HTERT RPE-1 (cell line): ENCODE data around the gene HNRNPAB.

Experiments used
- in situ Hi-C: fragments of 300-500 bp; cut with MboI; formaldehyde crosslinking; loops from 4 replicates; pipeline ENCODE4 v1.14.3; 2020; ENCODE audit warnings: low sequenced_read_pairs

Gene HNRNPAB

DNA sequence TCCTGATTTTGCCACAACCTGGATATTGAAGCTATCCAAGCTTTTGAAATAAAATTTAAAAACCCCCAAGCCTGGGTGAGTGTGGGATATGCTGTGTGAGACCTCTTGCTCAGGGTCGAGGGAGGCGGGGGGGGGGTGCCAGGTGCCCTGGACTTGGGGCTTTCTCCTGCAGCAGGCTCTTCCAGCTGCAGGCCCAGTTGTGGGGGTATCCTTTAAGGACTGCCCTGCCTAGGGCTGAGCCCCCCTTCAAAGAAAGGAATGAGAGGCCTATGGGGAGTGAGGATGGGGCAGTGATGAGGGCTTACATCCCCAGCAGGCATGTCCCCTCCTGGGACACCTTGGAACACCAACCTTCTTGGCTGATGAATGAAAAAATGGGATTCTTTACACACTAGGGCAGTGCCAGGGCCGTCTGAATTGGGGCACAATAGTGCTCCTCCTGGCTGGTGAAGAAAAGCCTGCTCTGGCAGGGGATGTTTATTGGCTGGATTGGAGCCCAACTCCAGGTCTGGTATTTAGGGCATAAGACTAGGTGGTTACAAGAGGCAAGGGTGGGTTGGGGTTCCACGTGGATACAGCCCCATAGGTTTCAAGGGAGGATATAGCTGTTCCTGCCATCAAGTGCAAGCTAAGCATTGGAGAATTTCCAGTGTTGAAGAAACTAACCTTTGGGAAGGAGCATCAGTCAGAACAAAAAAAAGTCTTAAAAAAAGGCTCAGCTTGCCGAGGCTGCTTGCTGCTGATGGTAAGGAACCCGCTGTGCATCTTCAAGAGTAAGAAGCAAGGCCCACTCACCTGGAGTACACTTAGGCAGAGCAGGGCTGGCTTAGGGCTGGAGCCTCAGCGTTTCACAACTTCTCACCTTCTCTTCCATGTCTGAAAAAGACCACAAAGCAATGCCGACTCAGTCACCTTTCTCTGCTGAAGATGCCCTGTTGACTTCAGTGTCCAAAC, 7.0 kb downstream of the HNRNPAB start:
- in situ Hi-C loops, result no loop called here

DNA sequence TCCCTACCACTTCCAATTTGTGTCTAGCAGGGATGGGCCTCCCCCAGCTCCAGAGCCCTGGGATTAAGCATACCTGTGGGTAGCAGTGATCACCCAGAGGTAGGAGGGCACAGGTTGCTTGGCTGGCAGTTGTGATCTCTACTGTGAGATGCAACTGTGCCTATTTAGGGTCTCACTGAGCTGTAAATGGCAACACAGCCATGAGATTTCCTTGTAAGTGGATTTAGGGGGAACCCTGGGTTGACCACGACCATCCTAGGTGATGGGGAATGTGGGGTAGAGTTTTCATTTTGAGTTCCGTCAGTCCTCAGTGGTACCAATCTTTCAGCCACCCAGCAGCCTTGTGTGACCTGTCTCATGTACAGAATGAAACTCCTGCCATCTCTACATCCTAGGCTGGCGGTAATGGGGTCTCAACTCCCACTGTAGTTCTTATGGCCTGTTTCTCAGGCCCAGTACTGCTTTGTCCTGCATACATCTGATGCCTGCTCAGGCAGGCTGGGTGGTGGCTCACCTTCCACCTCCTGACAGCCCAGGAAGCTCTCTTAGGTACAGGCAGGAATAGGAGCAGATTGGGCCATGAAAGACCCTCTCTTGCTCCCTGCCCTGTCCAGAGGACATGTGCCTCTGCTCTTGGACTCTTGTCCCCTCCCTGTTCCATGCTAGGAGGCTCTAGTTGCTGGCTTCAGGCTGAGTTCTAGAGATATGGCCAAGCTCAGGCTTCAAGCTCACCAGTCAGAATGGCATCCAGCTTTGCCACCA, 8.1 kb downstream of the HNRNPAB start:
- in situ Hi-C loops, result no loop called here

- in situ Hi-C loops, result no loop called here
These were observed 8.7 kb downstream of the HNRNPAB start for GRCh38 chr5:178213003-178213461.

DNA sequence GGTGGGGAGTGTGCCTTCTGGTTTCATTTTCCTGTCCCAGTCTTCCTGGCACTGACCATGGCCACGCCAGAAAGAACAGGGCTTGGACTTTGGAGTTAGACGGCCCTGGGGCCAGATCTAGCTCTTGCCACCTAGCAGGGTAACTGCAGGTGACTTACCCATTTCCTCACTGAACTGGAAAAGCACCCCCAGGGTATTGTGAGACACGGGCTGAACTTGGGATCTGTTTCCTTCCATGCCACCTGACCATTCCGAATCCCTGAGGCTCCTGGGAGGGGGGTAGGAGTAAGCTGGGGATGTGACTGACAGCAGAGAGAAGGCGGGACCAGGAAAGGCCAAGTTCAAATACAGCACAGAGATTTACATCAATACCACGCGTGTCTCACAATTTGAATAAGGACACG, 9.4 kb downstream of the HNRNPAB start:
- in situ Hi-C loops, result no loop called here

DNA sequence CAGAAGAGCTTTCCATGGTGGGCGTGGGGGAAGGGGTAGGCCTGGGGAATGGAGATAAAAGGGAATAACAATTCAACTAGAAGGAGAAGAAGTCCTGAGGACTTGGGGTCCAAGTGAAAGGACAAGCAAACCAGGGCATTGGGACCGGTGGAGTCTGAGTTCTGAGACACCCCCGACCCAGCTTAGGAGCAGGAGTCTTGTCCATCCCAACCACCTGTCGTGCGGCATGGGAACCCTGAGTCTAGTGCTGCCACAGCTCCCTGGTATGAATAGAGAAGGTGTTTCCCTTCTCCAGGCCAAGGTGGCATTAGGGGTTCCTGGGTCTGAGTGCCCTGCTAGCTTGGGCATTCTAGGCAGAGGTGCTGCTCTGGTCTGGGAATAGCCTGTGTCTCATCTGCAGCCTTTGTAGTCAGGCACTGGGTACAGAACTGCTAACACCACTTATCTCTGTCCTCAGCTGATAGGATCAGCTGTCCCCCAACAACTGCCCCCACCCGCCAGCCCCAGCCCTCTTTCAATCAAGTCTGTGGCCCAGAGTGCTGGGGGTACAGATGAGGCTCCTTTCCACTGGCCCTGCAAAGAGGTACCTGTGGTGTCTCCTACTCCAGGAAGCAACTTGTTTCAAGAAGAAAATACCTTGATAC, 9.9 kb downstream of the HNRNPAB start:
- in situ Hi-C loops, result no loop called here

GRCh38 chr5:178215280-178216002, 11.1 kb downstream of the HNRNPAB start:
- in situ Hi-C loops, result no loop called here

DNA sequence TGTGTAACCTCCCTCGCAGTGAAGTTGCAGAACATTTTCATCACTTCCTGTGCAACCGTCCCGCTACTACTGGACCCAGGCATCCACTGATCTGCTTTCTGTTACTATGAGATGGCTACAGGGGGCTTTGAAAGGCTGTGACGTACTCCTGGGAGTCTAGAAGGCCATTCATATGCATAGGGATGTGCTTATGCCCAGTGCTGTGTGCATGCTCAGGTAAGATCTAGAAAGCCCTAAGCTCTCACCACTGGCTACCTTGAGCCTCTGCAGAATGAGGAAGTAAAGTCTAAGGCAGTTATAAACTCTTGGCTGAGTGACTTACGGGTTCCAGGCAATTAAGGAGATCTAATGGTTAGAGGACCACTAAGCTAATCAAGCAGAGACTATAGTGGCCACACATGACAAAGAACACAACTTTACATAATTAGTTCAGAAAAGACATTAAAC, 11.8 kb downstream of the HNRNPAB start:
- in situ Hi-C loops, result no loop called here

GRCh38 chr5:178216779-178217178, 12.4 kb downstream of the HNRNPAB start:
- in situ Hi-C loops, result no loop called here

DNA sequence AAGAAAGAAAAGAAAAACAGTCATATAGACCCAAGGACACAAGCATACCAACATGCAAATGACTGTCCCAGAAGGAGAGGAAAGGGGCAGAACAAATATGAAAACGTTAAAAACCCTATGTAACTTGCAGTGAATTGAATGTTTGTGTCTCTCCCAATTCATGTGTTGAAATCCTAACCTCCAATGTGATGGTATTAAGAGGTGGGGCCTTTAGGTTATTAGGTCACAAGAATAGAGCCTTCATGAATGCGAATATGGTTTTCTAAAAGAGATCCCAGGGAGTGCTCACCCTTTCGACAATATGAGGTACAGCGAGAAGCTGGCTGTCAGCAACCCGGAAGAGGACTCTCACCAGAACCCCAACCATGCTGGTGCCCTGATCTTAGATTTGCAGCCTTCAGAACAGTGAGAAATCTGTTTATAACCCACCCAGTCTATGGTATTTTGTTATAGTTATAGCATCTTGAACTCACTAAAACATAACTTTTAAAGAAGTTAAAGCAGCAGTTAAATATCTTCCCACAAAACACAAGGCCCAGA, 14.0 kb downstream of the HNRNPAB start:
- in situ Hi-C loops, result no loop called here

GRCh38 chr5:178218827-178219226, 14.5 kb downstream of the HNRNPAB start:
- in situ Hi-C loops, result no loop called here

DNA sequence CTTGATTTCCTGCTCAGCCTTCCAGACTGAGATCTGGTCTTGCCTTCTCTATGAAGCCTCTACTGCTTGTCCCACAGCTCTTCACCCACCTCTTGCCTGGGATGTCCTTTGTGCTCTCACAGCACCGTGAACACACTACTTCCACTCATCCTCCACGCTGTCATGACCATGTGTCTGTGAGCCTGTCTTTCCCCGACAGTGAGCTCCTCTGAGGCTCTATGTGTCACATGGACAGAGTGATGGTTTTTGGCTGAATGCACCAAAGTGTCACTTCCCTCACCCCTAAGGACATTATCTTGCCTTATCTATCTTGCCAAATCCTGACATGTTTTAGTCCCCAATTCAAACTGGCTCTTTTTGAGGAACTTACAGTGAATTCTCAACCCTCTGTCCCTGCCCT, 16.9 kb downstream of the HNRNPAB start:
- in situ Hi-C loops, result no loop called here

DNA sequence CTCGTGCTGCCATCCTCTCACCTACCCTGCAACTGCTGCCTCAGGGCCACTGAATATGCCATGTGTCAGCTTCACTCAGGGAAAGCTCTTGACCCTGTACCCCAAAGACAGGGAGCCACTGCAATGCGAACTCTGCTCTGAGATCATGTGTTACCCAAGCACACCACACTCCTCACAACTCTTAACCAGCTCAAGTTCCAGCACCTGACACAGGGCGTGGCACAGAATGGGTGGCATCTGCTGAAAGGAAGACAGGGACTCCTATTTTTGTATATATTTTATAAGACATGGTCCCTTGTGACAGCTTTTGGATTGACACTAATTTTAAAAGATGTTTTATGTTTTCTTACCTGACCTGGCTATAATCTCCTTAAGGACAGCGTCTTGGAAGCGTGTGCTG, 17.5 kb downstream of the HNRNPAB start:
- in situ Hi-C loops, result no loop called here

GRCh38 chr5:178222292-178222691, 18.0 kb downstream of the HNRNPAB start:
- in situ Hi-C loops, result no loop called here

DNA sequence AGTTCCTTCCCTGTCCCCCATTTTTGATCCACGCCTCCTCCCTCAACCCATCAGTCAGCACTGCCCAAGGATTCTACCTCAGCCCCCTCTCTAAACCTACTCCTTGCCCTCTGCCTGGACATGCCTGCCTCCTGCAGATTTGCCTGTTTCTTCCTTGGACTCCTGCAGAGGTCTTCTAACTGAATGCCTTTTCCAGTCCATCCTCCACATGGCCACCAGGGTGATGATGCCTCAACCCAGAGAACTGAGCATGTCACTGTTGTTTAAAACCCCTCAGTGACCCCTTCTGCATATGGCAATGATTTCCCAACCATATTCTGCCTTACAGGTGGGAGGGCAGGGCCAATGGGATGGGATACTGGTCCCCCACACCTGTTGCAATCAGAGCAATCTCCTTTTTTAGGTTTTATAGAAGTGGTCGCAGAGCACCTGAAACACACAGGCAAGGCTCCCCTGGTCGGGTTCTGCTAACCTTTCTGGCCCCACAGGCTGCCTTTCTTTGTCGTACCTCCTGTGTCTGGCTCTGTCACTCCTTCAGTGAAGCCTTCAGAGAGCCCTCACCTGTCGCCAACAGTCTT, 19.0 kb downstream of the HNRNPAB start:
- in situ Hi-C loops, result no loop called here

DNA sequence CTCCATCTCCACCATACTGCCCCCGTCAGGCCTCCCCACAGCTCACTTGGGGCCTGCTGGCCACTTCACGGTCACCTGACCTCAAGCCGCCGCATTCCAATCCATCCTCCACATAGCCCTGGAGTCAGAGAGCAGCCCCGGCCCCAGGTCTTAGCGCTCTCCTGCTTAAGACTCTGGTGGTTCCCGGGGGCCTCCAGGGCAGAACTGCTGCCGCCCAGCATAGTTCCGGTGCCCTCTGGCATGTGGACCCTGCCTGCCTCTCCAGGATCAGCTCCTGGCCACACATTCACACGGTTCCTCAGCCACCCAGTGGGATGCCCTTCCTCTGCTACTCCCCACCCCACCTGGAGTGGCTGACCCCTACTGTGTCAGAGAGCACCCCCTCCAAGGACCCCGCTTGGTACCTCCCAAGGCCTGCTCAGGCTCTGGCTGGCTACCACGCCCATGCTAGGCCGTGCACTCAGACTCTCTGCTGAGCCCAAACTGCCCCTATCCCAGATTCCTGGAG, 19.5 kb downstream of the HNRNPAB start:
- in situ Hi-C loops, result no loop called here

DNA sequence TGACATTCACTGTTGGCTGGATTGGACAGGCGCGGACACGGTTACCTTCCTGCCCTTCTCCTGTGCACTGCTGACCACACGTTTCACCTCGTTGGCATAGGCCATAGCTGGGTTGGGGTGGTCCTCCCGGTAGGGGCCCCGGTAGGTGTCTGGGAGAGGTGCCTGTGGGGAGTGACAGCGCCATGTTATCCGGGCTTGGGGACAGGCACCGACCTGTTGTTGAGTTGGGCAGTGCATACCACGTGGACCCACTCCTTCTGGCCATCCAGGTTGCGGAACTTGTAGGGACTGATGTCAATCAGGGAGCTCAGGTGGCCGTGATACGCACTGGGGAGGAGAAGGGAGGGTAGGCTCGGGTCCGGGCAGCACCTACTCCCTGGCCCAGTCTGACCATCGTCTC, 20.1 kb downstream of the HNRNPAB start:
- in situ Hi-C loops, result no loop called here

DNA sequence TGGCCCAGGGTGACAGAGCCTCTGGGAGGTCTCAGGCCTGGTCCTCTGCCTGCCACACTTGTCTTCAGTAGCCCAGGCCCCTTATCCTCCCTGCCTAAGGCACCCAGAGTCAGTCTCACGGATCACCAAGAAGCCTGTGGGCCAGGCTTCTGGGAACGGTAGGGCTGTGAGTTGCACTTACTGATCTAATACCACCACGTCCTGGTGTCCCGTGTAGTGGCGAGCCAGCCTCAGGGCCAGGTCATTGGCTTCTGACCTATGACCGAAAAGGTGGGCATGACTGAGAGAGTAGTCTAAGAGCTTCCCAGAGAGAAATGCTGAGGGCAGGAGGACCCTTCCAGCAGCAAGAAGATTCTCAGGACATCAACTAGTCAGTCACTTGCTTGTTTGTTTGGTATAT, 20.8 kb downstream of the HNRNPAB start:
- in situ Hi-C loops, result no loop called here

DNA sequence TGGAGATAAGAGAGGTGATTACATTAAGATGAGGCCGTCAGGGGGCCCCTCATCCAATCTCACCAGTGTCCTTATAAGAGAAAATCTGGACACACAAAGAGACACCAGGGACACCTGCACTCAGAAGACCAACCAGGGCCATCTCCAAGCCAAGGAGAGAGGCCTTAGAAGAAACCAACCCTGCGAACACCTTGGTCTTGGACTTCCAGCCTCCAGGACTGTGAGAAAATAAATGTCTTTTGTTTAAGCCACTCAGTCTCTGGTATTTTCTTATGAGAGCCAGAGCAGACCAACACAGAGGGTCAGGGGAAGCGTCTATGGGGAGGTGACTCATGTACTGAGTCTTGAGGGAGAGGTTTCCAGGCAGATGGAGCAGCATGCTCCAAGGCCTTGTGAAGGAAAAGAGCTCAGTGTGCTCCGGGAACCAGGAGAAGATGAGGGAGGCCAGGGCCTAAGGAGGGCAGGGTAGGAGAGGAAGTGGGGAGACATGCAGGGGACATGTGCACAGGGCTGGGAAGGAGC, 22.9 kb downstream of the HNRNPAB start:
- in situ Hi-C loops, result no loop called here

- in situ Hi-C loops, result no loop called here
These were observed 23.6 kb downstream of the HNRNPAB start for GRCh38 chr5:178227929-178228328.

GRCh38 chr5:178228609-178229008, 24.3 kb downstream of the HNRNPAB start:
- in situ Hi-C loops, result no loop called here
